ENCODE results near the gene CEP57.
"Not testable (repeated sequence)": the region's sequence is repeated elsewhere in the genome, so short reads cannot be mapped to it uniquely, and the experiment has no call there.

Gene CEP57

DNA sequence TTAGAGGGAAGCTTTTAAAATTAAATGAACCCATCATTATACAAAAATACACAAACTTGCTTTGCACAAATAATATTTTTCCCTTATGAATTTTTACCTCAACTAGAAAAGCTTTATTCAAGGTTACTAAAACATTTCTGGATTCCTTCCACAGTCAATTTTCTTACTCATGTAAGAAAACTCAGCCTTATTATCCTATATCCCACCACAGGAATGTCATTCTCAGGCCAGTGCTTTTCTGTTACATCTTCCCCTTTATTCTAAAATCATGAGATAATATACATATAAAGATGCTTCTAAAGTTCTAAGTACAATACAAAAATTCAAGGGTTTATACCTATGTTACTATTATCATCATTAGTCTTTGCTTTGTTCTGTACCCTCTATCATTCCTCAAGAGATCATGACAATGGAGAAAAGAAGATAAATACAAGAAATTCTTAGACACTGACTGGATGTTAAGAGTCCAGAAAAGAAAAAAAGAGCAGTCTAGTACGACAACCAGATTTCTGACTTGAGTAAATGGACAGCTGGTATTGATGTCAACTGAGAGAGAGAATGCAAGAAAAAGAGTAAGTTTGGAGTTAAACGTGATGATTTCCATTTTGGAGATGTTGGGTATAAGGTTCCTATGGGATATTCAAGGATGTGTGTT is 73.3 kb downstream of the CEP57 start:
- no peak for DNase-seq (ENCODE audit: low read depth)

DNA sequence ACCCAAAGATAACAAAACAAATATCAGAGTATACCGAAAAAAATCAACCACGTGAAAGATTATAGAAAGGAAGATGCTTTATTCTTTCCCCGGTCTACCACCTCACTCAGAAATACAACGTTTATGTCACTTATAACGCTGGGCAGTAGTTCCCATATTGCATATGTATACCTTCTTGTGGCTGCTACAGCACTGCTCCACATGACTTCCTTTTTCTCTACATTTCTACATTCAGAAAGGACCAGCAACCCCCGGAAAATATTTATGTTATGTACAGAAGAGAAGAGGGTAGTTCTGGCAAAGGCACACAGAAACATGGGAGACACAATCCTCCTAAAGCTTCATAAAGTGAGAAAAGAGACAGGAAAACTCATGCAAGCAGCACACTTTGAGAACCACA is 76.8 kb downstream of the CEP57 start:
- DNase-seq (ENCODE audit: low read depth) = no peak

- DNase-seq (ENCODE audit: low read depth) = not testable (repeated sequence)
These were observed 80.6 kb downstream of the CEP57 start for GRCh38 chr11:95870877-95871276.

DNA sequence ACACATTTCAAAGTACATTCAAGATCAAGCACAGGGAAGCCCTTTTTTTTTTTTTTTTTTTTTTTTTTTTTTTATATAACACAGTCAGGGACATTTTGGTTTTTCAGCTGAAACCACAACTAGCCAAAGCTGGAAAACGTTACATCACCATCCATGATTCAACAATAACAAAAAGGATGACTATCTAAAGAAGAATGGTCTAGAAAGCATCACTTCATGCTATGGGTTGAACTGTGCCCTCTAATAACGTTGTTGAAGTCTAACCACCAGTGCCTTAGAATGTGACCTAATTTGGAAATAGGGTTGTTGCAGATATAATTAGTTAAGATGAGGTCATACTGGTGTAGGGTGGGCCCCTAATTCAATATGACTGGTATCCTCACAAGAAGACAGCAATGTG is 87.0 kb downstream of the CEP57 start:
- DNase-seq (ENCODE audit: low read depth) = peak; percentile 99
